Right kidney (tissue), 1 donor: Measurements from ENCODE around the gene GABBR2.
"Not testable (repeated sequence)": the region's sequence is repeated elsewhere in the genome, so short reads cannot be mapped to it uniquely, and the experiment has no call there.

Experiments used
- DNase-seq: peaks from one replicate; pipeline ENCODE4 v3.0.0-alpha.2; 2016

The GABBR2 gene

GRCh38 chr9:98281281-98281680 lies 427.5 kb downstream of the GABBR2 start:
- DNase-seq: no peak

GRCh38 chr9:98280574-98280973 lies 428.2 kb downstream of the GABBR2 start:
- DNase-seq: no peak

GRCh38 chr9:98280162-98280561 lies 428.6 kb downstream of the GABBR2 start:
- DNase-seq: no peak

- DNase-seq: no peak
Observed at GRCh38 chr9:98276907-98277469, 431.7 kb downstream of the GABBR2 start.

GRCh38 chr9:98275159-98275558 lies 433.6 kb downstream of the GABBR2 start:
- no peak for DNase-seq

GRCh38 chr9:98272083-98272482 lies 436.7 kb downstream of the GABBR2 start:
- no peak for DNase-seq

- no peak for DNase-seq
Observed at GRCh38 chr9:98271479-98271878, 437.3 kb downstream of the GABBR2 start.

- DNase-seq: not testable (repeated sequence)
Observed at GRCh38 chr9:98270284-98270683, 438.5 kb downstream of the GABBR2 start.

- not testable (repeated sequence) for DNase-seq
Observed at GRCh38 chr9:98269652-98270051, 439.1 kb downstream of the GABBR2 start.

- DNase-seq: not testable (repeated sequence)
Observed at GRCh38 chr9:98267556-98267955, 441.2 kb downstream of the GABBR2 start.

GRCh38 chr9:98264516-98264915 lies 444.2 kb downstream of the GABBR2 start:
- no peak for DNase-seq

GRCh38 chr9:98263482-98264357 lies 445.0 kb downstream of the GABBR2 start:
- peak; percentile 45 for DNase-seq

- DNase-seq: no peak
Observed at GRCh38 chr9:98263080-98263479, 445.7 kb downstream of the GABBR2 start.

- no peak for DNase-seq
Observed at GRCh38 chr9:98262056-98262455, 446.7 kb downstream of the GABBR2 start.

- DNase-seq: no peak
Observed at GRCh38 chr9:98260635-98261034, 448.1 kb downstream of the GABBR2 start.

GRCh38 chr9:98259791-98260190 lies 448.9 kb downstream of the GABBR2 start:
- no peak for DNase-seq

GRCh38 chr9:98256756-98257155 lies 452.0 kb downstream of the GABBR2 start:
- no peak for DNase-seq

GRCh38 chr9:98255578-98256296 lies 453.0 kb downstream of the GABBR2 start, which contains the start of gene TBC1D2:
Gene TBC1D2, minus strand, starts transcription at chr9:98255649. Its CDS starts 108 bp downstream, at chr9:98255541.
- peak; percentile 100 for DNase-seq

- no peak for DNase-seq
Observed at GRCh38 chr9:98255061-98255577, 453.6 kb downstream of the GABBR2 start.

GRCh38 chr9:98254228-98255060 lies 454.3 kb downstream of the GABBR2 start:
- DNase-seq: no peak

- no peak for DNase-seq
Observed at GRCh38 chr9:98253565-98253964, 455.2 kb downstream of the GABBR2 start.

GRCh38 chr9:98251551-98251950 lies 457.2 kb downstream of the GABBR2 start:
- no peak for DNase-seq
